ENCODE measurements around the gene DMXL2.

The DMXL2 gene

DNA sequence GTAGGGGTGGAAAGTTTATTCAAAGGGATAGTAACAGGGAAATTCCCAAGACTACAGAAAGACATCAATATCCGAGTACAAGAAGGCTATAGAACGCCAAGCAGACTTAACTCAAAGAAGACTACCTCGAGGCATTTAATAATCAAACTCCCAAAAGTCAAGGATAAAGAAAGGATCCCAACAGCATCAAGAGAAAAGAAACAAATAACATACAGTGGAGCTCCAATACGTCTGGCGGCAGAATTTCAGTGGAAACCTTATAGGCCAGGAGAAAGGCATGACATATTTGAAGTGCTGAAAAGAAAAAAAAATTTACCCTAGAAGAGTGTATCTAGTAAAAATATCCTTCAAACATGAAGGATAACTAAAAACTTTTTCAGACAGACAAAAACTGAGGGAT lies 95.6 kb downstream of the DMXL2 start:
- H3K9me3 ChIP-seq (ENCODE audit: insufficient read depth, low read length), result no peaks in the 10 kb centered on the region
- no peaks in the 10 kb centered on the region for H3K79me2 ChIP-seq (ENCODE audit: insufficient read depth, low read length)
- no peaks in the 10 kb centered on the region for H3K36me3 ChIP-seq (ENCODE audit: low read length)
- H2AFZ ChIP-seq (ENCODE audit: low read depth, low read length, severe bottlenecking), result no peak overlapping the region
- no peak overlapping the region for H3K4me2 ChIP-seq (ENCODE audit: low read depth, low read length, poor library complexity, severe bottlenecking)
- H3K4me3 ChIP-seq (ENCODE audit: insufficient read depth, low read length, poor library complexity, severe bottlenecking), result no peak overlapping the region
- no peaks in the 10 kb centered on the region for H3K27me3 ChIP-seq (ENCODE audit: low read length)
- no peaks in the 10 kb centered on the region for H3F3A ChIP-seq (ENCODE audit: insufficient read depth)
- no peak overlapping the region for H3K9ac ChIP-seq (ENCODE audit: low read length)
- no peak overlapping the region for H3K27ac ChIP-seq (ENCODE audit: low read depth, low read length)
- H3K9me2 ChIP-seq (replicated peaks; ENCODE audit: insufficient read depth, low read length), result no peaks in the 10 kb centered on the region
- H4K20me1 ChIP-seq (ENCODE audit: low read depth, low read length), result no peaks in the 10 kb centered on the region
- TF ChIP-seq, protein P1, sequence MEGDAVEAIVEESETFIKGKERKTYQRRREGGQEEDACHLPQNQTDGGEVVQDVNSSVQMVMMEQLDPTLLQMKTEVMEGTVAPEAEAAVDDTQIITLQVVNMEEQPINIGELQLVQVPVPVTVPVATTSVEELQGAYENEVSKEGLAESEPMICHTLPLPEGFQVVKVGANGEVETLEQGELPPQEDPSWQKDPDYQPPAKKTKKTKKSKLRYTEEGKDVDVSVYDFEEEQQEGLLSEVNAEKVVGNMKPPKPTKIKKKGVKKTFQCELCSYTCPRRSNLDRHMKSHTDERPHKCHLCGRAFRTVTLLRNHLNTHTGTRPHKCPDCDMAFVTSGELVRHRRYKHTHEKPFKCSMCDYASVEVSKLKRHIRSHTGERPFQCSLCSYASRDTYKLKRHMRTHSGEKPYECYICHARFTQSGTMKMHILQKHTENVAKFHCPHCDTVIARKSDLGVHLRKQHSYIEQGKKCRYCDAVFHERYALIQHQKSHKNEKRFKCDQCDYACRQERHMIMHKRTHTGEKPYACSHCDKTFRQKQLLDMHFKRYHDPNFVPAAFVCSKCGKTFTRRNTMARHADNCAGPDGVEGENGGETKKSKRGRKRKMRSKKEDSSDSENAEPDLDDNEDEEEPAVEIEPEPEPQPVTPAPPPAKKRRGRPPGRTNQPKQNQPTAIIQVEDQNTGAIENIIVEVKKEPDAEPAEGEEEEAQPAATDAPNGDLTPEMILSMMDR (IDR thresholded peaks at IDR 0.05; ENCODE audit: insufficient read depth, low read length, poor library complexity, severe bottlenecking), result no peak
- TF ChIP-seq EZH2phosphoT487 (conservative IDR thresholded peaks at IDR 0.05; ENCODE audit: low read length), result no peak

DNA sequence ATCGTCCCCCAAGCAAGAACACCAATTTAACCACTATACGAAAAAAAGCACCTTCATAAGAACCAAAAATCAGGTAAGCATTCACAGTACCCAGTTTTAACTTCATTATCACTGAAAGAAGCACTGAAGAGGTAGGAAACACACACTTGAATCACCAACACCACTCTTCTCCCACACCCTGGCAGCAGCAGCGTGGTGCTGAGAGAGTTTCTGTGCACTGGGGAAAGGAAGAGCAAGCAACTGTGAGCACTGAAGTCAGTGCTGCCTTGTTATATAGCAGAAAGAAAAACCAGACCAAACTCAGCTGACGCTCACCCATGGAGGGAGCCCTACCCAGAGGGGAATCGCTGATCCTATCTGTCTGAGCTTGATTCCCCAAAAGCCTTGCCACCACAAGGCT lies 98.2 kb downstream of the DMXL2 start:
- H3K9me2 ChIP-seq (replicated peaks; ENCODE audit: insufficient read depth, low read length), result no peaks in the 10 kb centered on the region
- H2AFZ ChIP-seq (ENCODE audit: low read depth, low read length, severe bottlenecking), result no peak overlapping the region
- no peaks in the 10 kb centered on the region for H4K20me1 ChIP-seq (ENCODE audit: low read depth, low read length)
- H3K4me2 ChIP-seq (ENCODE audit: low read depth, low read length, poor library complexity, severe bottlenecking), result no peak overlapping the region
- H3K27ac ChIP-seq (ENCODE audit: low read depth, low read length), result no peak overlapping the region
- no peak overlapping the region for H3K4me3 ChIP-seq (ENCODE audit: insufficient read depth, low read length, poor library complexity, severe bottlenecking)
- TF ChIP-seq, protein P1 (IDR thresholded peaks at IDR 0.05; ENCODE audit: insufficient read depth, low read length, poor library complexity, severe bottlenecking), result no peak
- no peak for TF ChIP-seq EZH2phosphoT487 (conservative IDR thresholded peaks at IDR 0.05; ENCODE audit: low read length)
- no peaks in the 10 kb centered on the region for H3F3A ChIP-seq (ENCODE audit: insufficient read depth)
- no peaks in the 10 kb centered on the region for H3K36me3 ChIP-seq (ENCODE audit: low read length)
- no peak overlapping the region for H3K9ac ChIP-seq (ENCODE audit: low read length)
- no peaks in the 10 kb centered on the region for H3K27me3 ChIP-seq (ENCODE audit: low read length)
- no peaks in the 10 kb centered on the region for H3K79me2 ChIP-seq (ENCODE audit: insufficient read depth, low read length)
- H3K9me3 ChIP-seq (ENCODE audit: insufficient read depth, low read length), result no peaks in the 10 kb centered on the region

DNA sequence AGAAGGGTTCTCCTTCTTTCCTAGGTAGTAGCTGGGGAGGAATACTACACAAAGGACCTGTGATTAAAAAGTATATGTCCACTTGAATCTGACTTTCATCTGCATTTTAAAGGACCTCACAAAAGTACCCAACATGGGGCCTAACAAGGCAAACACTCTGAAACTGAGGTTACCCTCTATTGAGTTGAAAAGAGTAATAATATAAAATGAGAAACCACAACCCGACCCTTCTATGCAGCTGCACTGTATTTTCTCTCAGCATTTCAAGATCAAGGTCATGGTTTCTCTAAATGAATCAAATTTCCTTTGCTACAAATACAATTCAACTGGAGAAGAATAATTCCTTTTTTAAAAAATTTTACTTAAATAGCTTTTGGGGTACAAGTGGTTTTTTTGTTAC lies 106.3 kb downstream of the DMXL2 start:
- no peaks in the 10 kb centered on the region for H3K36me3 ChIP-seq (ENCODE audit: low read length)
- no peaks in the 10 kb centered on the region for H3K9me3 ChIP-seq (ENCODE audit: insufficient read depth, low read length)
- H3K9ac ChIP-seq (ENCODE audit: low read length), result no peak overlapping the region
- no peaks in the 10 kb centered on the region for H3K27me3 ChIP-seq (ENCODE audit: low read length)
- no peaks in the 10 kb centered on the region for H3F3A ChIP-seq (ENCODE audit: insufficient read depth)
- H3K79me2 ChIP-seq (ENCODE audit: insufficient read depth, low read length), result no peaks in the 10 kb centered on the region
- no peak overlapping the region for H3K4me3 ChIP-seq (ENCODE audit: insufficient read depth, low read length, poor library complexity, severe bottlenecking)
- TF ChIP-seq, protein P1 (IDR thresholded peaks at IDR 0.05; ENCODE audit: insufficient read depth, low read length, poor library complexity, severe bottlenecking), result no peak
- no peak for TF ChIP-seq EZH2phosphoT487 (conservative IDR thresholded peaks at IDR 0.05; ENCODE audit: low read length)
- no peaks in the 10 kb centered on the region for H4K20me1 ChIP-seq (ENCODE audit: low read depth, low read length)
- no peak overlapping the region for H2AFZ ChIP-seq (ENCODE audit: low read depth, low read length, severe bottlenecking)
- H3K27ac ChIP-seq (ENCODE audit: low read depth, low read length), result no peak overlapping the region
- H3K9me2 ChIP-seq (replicated peaks; ENCODE audit: insufficient read depth, low read length), result no peaks in the 10 kb centered on the region
- H3K4me2 ChIP-seq (ENCODE audit: low read depth, low read length, poor library complexity, severe bottlenecking), result no peak overlapping the region

Measured in SU-DHL-6 (cell line).